ENCODE measurements around the gene ULK2.

GRCh38 chr17:19780846-19781245, 86.9 kb downstream of the ULK2 start:
- no peak for TF ChIP-seq CTCF (IDR thresholded peaks at IDR 0.05)
- no peak for TF ChIP-seq POLR2A (IDR thresholded peaks at IDR 0.05)

Measured in uterus (tissue), 2 donors.